HCT116 (cell line): ENCODE measurements around the gene ERICH6B. TPM values are rescaled to one million over a fixed set of nuclear protein-coding genes. Genes with fewer than 3 reads are reported as not detected.

Source experiments
- ATAC-seq: fragments of 200-7000 bp; cut with Tn5 transposase; 2 replicates; pipeline ENCODE4 v1.9.1; 2020; ENCODE audit warnings: mild to moderate bottlenecking, moderate library complexity
- BruUV-seq: library from RNA; stranded (reverse); fragments of 400-500 nt; replicated peaks from 2 replicates; lab custom pipeline; 2021; lab: Mats Ljungman, UMichigan
- CTCF ChIA-PET: fragments of 300-600 bp; sonication (Branson Sonifier 250); formaldehyde crosslinking; loops from one replicate; lab custom pipeline; 2021; ENCODE audit warnings: antibody characterized with exemption; lab: Charles Lee
- POLR2A ChIA-PET: fragments of 300-600, 350-600 bp; sonication (Branson Sonifier 250); formaldehyde crosslinking; loops from one replicate; lab custom pipeline; 2021; ENCODE audit warnings: antibody characterized with exemption; lab: Charles Lee
- RAD21 ChIA-PET, 2 experiments: fragments of 300-600 bp; sonication (Branson Sonifier 250); formaldehyde crosslinking; loops; one replicate each; lab custom pipeline; 2023; ENCODE audit warnings: low total read pairs in 2 of 2; ENCODE audit not compliant: uncharacterized antibody in 2 of 2, unreplicated experiment in 2 of 2, low non-redundant PET in 1 of 2; lab: Charles Lee
- DNase-seq: peaks from one replicate; pipeline ENCODE4 v3.0.0-alpha.2; 2010; ENCODE audit warnings: low read depth, low spot score
- H2AFZ ChIP-seq: fragments of 200-600 bp; shearing (Covaris generic), sonication (generic); 2 replicates; pipeline ENCODE4 v1.6.1; 2017; ENCODE audit warnings: low read depth, mixed run types, mixed read lengths, antibody characterized with exemption, low read length; ENCODE audit not compliant: poor library complexity, severe bottlenecking
- H3K27ac ChIP-seq: 2 replicates; pipeline ENCODE4 v1.5.1; 2012; ENCODE audit warnings: low read depth, low read length
- H3K27me3 ChIP-seq: fragments of 200-600 bp; sonication (generic); 2 replicates; pipeline ENCODE4 v1.6.1; 2016; ENCODE audit warnings: mixed run types, low read length, mixed read lengths; ENCODE audit not compliant: insufficient read depth
- H3K36me3 ChIP-seq, 2 experiments: fragments of 200-500 bp in 1 of 2; fragments of 200-600 bp in 1 of 2; sonication (Bioruptor generic) in 1 of 2; sonication (generic) in 1 of 2; 2 replicates each; pipeline versions ENCODE4 v1.5.1 to v1.6.1; 2014 to 2016; ENCODE audit warnings: low read length in 2 of 2, inconsistent platforms in 1 of 2, mixed read lengths in 1 of 2, mixed run types in 1 of 2; ENCODE audit not compliant: insufficient read depth in 2 of 2, control insufficient read depth in 1 of 2
- H3K4me1 ChIP-seq, 2 experiments: fragments of 200-600 bp in 1 of 2; sonication (generic) in 1 of 2; 2 replicates each; pipeline versions ENCODE4 v1.5.1 to v1.6.1; 2012 to 2017; ENCODE audit warnings: low read length in 2 of 2, inconsistent platforms in 1 of 2, mild to moderate bottlenecking in 1 of 2, mixed read lengths in 1 of 2, mixed run types in 1 of 2, moderate library complexity in 1 of 2; ENCODE audit not compliant: insufficient read depth in 2 of 2, control insufficient read depth in 1 of 2
- H3K4me2 ChIP-seq: fragments of 200-600 bp; sonication (generic); 2 replicates; pipeline ENCODE4 v1.6.1; 2017; ENCODE audit warnings: mixed run types, low read length, mixed read lengths
- H3K4me3 ChIP-seq, 2 experiments: fragments of 200-600 bp in 1 of 2; sonication (generic) in 1 of 2; replicated peaks in 1 of 2; 2 replicates each; pipeline ENCODE4 v1.5.1; 2011 to 2016; ENCODE audit warnings: low read length in 2 of 2, control low read depth in 1 of 2, low read depth in 1 of 2, mild to moderate bottlenecking in 1 of 2, mixed read lengths in 1 of 2, mixed run types in 1 of 2
- H3K79me2 ChIP-seq: fragments of 200-600 bp; sonication (generic); 2 replicates; pipeline ENCODE4 v1.6.1; 2017; ENCODE audit warnings: mild to moderate bottlenecking, mixed run types, low read length, moderate library complexity, mixed read lengths; ENCODE audit not compliant: insufficient read depth
- H3K9ac ChIP-seq: fragments of 200-600 bp; sonication (generic); 2 replicates; pipeline ENCODE4 v1.6.1; 2016; ENCODE audit warnings: low read length, mixed read lengths
- H3K9me2 ChIP-seq: fragments of 200-600 bp; sonication (generic), shearing (Covaris generic); 2 replicates; pipeline ENCODE4 v1.6.1; 2017; ENCODE audit warnings: mixed run types, mild to moderate bottlenecking, moderate library complexity; ENCODE audit not compliant: insufficient read depth
- H3K9me3 ChIP-seq, 2 experiments: fragments of 200-500 bp in 1 of 2; fragments of 200-600 bp in 1 of 2; sonication (Bioruptor generic) in 1 of 2; sonication (generic) in 1 of 2; 2 replicates each; pipeline ENCODE4 v1.6.1; 2014 to 2017; ENCODE audit warnings: low read length in 2 of 2, mixed read lengths in 2 of 2, inconsistent platforms in 1 of 2, low read depth in 1 of 2, mild to moderate bottlenecking in 1 of 2, mixed run types in 1 of 2, moderate library complexity in 1 of 2; ENCODE audit not compliant: control insufficient read depth in 1 of 2, insufficient read depth in 1 of 2
- H4K20me1 ChIP-seq: fragments of 200-600 bp; sonication (generic), shearing (Covaris generic); 2 replicates; pipeline ENCODE4 v1.6.1; 2017; ENCODE audit warnings: mixed run types, mild to moderate bottlenecking, moderate library complexity; ENCODE audit not compliant: insufficient read depth
- CEBPB ChIP-seq: IDR thresholded peaks from 2 replicates; pipeline ENCODE4 v1.6.1; 2012; ENCODE audit warnings: low read depth
- CTCF ChIP-seq, 3 experiments: fragments of 200-600 bp in 1 of 3; sonication (generic) in 1 of 3; IDR thresholded peaks in 2 of 3; conservative IDR thresholded peaks in 1 of 3; 2 replicates each; pipeline ENCODE4 v1.5.1; 2012 to 2017; ENCODE audit warnings: low read depth in 2 of 3, low read length in 2 of 3, antibody characterized with exemption in 1 of 3, borderline replicate concordance in 1 of 3, control low read depth in 1 of 3, mild to moderate bottlenecking in 1 of 3, mixed read lengths in 1 of 3, mixed run types in 1 of 3, moderate library complexity in 1 of 3; ENCODE audit not compliant: insufficient read depth in 1 of 3
- EZH2 ChIP-seq: fragments of 200-600 bp; sonication (generic); IDR thresholded peaks from 2 replicates; pipeline ENCODE4 v1.6.1; 2017; ENCODE audit warnings: antibody characterized with exemption, mixed run types
- EZH2phosphoT487 ChIP-seq: fragments of 200-600 bp; IDR thresholded peaks from 2 replicates; pipeline ENCODE4 v1.6.1; 2018; ENCODE audit warnings: antibody characterized with exemption, borderline replicate concordance
- MAX ChIP-seq: IDR thresholded peaks from 2 replicates; pipeline ENCODE4 v1.6.1; 2012
- POLR2A ChIP-seq: IDR thresholded peaks from 2 replicates; pipeline ENCODE4 v1.7.0; 2011; ENCODE audit warnings: borderline replicate concordance; ENCODE audit not compliant: insufficient read depth, insufficient read length; ENCODE audit errors: extremely low read depth
- RAD21 ChIP-seq: IDR thresholded peaks from 2 replicates; pipeline ENCODE4 v1.6.1; 2012; ENCODE audit warnings: low read depth, mild to moderate bottlenecking
- REST ChIP-seq: IDR thresholded peaks from 2 replicates; pipeline ENCODE4 v1.6.1; 2012; ENCODE audit warnings: low read depth
- SP1 ChIP-seq: IDR thresholded peaks from 2 replicates; pipeline ENCODE4 v1.6.1; 2012; ENCODE audit warnings: low read depth
- YY1 ChIP-seq: IDR thresholded peaks from 2 replicates; pipeline ENCODE4 v1.6.1; 2011; ENCODE audit warnings: low read length, low read depth, moderate library complexity, mild to moderate bottlenecking; ENCODE audit not compliant: insufficient replicate concordance; ENCODE audit errors: extremely low read depth
- ZBTB33 ChIP-seq: IDR thresholded peaks from 2 replicates; pipeline ENCODE4 v1.6.1; 2011; ENCODE audit warnings: mild to moderate bottlenecking, low read length, moderate library complexity; ENCODE audit not compliant: insufficient replicate concordance; ENCODE audit errors: extremely low read depth
- ZFX ChIP-seq: fragments of 450-650 bp; IDR thresholded peaks from 2 replicates; pipeline ENCODE4 v1.6.1; 2017
- intact Hi-C: fragments of 100-400 bp; cut with micrococcal nuclease; formaldehyde crosslinking; loops from 2 replicates; pipeline ENCODE4 v1.10.0; 2022
- total RNA-seq: library from RNA; stranded (reverse); gene quantifications from one replicate; pipeline ENCODE4 v1.2.1, GENCODE V29; 2021; ENCODE audit not compliant: unreplicated experiment

Gene ERICH6B
- total RNA-seq, 1 experiment from 2014 or later, result not detected

- Histone ChIP-seq H3K9ac (no peak overlapping the region), H3K4me1 (no peaks in the 10 kb centered on the region), H3K27me3 (no peaks in the 10 kb centered on the region), H3K9me2 (no peaks in the 10 kb centered on the region), H4K20me1 (no peaks in the 10 kb centered on the region), H3K4me3 (no peak overlapping the region), H3K79me2 (no peaks in the 10 kb centered on the region), H3K36me3 (peaks cover 19 to 23% of the 10 kb centered on the region in 2 experiments; a peak in 3 of 4 replicates), H3K4me2 (no peak overlapping the region), H3K27ac (no peak overlapping the region), H2AFZ (no peak overlapping the region), H3K9me3 (no peaks in the 10 kb centered on the region)
- TF ChIP-seq ZFX (no peak), EZH2phosphoT487 (no peak), SP1 (no peak), EZH2 (no peak), POLR2A (no peak), RAD21 (no peak), ZBTB33 (no peak), CTCF (IDR thresholded peaks at IDR 0.05 in 2 of 3, conservative IDR thresholded peaks at IDR 0.05 in 1 of 3; ENCODE audit: borderline replicate concordance in 1 of 3, insufficient read depth in 1 of 3, low read depth in 2 of 3, low read length in 2 of 3) (no peak), CEBPB (no peak), MAX (no peak), REST (no peak), YY1 (no peak)
- DNase-seq, result no peak
- POLR2A ChIA-PET, result no interaction called here
- intact Hi-C loops, result no loop called here
- no TSS peak for BruUV-seq
- RAD21 ChIA-PET, result no interaction called here
- CTCF ChIA-PET, result no interaction called here
- no peak for ATAC-seq
Measured at GRCh38 chr13:45519493-45519892, 96.0 kb downstream of the ERICH6B start.
